Measurements from ENCODE around the gene POF1B.
A peak's percentile ranks its signal among the peaks of the same experiment; 100 is the strongest.

The POF1B gene

DNA sequence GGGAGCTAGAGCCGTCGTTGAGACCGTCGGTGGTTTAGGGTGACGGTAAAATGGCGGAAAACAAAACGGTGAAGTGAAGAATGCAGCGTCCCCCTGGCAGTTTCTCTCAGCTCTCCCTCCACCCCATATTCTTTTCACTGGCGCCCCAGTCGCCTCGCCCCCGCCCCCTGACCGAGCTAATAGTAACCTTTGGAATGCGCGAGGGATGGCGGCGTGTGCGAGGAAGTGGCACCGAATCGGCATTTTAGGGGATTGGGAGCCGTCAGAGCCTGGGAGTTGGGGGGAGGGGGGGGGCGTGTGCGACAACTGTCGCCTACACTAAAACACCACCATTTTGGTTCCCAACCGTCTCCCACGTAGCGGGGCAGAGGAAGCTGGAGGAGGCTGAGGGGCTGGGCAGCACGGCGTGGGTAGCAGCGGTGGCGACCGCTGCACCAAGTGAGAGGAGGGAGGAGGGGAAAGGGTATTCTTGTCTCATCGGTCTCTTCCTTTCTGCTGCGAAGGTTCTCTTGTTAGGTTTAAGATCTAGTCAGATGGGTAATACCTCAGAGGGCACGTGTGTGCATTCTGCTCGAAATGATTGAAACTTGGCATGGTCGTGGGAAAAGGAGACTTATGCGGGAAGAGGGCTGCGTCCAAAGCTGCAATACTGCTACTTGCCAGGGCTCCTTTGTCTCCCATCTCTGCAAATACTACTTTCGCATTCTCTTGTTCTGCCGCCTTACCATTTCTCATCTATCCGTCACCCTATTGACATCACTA is 134.8 kb downstream of the POF1B start:
- in situ Hi-C loops (cut with HindIII; ENCODE audit: low pct_ligation_motif_present, low sequenced_read_pairs) = no loop called here
- no peak for DNase-seq

DNA sequence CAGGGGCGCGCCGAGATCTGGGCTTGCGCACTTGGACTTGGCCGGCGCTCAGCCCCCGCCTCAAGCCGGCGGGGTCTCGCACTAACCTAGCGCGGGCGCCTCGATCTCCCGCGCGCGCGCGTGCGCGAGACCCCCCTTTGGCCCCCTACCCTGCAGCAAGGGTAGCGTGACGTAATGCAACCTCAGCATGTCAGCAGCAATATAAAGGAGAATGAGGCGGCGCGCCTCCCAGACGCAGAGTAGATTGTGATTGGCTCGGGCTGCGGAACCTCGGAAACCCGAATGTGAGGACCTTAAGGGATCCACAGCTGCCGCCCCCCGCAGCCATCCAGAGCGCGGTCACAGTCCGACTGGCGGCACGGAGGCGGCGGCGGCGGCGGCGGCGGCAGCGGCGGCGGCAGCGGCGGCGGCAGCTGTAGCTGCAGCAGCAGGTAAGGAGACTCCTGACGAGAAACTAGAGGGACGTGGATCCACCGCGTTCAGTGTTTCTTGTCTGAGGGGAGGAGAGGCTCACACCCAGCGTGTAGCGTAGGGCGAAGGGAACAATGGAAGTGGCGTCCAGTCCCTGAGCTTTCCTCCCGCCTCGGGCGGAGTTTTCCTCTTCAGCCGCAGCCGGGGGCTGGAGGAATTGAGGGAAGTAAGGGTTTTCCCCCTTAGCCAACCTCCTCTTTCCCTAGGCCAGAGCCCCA is 135.6 kb downstream of the POF1B start, which contains the start of the genes SATL1 and ZNF711:
Gene SATL1 (minus strand): TSS at position 19 of the 689 bp plus-strand sequence. CDS start 134,811 bp downstream, outside the sequence.
Gene ZNF711 (plus strand): TSS at position 231 of the 689 bp plus-strand sequence. CDS start 3,582 bp downstream, outside the sequence.
- no peaks in the 10 kb centered on the region for H3K36me3 ChIP-seq (replicated peaks)
- TF ChIP-seq, protein P1, sequence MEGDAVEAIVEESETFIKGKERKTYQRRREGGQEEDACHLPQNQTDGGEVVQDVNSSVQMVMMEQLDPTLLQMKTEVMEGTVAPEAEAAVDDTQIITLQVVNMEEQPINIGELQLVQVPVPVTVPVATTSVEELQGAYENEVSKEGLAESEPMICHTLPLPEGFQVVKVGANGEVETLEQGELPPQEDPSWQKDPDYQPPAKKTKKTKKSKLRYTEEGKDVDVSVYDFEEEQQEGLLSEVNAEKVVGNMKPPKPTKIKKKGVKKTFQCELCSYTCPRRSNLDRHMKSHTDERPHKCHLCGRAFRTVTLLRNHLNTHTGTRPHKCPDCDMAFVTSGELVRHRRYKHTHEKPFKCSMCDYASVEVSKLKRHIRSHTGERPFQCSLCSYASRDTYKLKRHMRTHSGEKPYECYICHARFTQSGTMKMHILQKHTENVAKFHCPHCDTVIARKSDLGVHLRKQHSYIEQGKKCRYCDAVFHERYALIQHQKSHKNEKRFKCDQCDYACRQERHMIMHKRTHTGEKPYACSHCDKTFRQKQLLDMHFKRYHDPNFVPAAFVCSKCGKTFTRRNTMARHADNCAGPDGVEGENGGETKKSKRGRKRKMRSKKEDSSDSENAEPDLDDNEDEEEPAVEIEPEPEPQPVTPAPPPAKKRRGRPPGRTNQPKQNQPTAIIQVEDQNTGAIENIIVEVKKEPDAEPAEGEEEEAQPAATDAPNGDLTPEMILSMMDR (IDR thresholded peaks at IDR 0.05; ENCODE audit: low read depth, low read length, missing control alignments) = no peak
- DNase-seq = peak; percentile 29
- in situ Hi-C loops (cut with HindIII; ENCODE audit: low pct_ligation_motif_present, low sequenced_read_pairs) = no loop called here
- peak within 1 kb of the TSS; percentile 69 for H3K4me3 ChIP-seq (ENCODE audit: low read depth, low read length)
- H3K27ac ChIP-seq = no peak within 1 kb of the TSS
- no peaks in the 10 kb centered on the region for H3K27me3 ChIP-seq (replicated peaks)

More for the DNA sequence above, 134.8 kb downstream of the POF1B start:
- Histone ChIP-seq H3K4me3 (ENCODE audit: low read depth, low read length) (peak overlapping the region; percentile 69), H3K27me3 (replicated peaks) (no peaks in the 10 kb centered on the region), H3K36me3 (replicated peaks) (no peaks in the 10 kb centered on the region), H3K27ac (no peak overlapping the region)
- TF ChIP-seq, protein P1 (IDR thresholded peaks at IDR 0.05; ENCODE audit: low read depth, low read length, missing control alignments) = no peak

DNA sequence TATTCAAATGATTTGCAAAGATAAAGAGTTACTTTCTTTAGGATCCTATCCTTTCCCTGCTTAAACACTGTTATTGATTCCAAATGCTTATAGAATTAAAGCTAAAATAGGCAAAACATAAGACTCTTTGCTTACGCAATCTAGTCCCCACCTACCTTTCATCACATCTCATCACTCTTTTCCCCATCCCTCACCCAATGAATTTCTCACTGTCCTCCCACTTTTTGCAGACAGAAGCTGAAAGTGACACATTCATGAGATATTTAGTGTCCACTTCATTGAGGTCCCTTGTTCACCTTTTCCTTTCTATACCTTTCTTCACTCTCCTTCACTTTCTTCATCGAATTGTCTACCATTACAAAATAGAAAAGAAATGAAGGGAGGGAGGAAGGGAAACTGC is 136.3 kb downstream of the POF1B start:
- Histone ChIP-seq H3K4me3 (ENCODE audit: low read depth, low read length) (no peak overlapping the region), H3K27ac (no peak overlapping the region), H3K36me3 (replicated peaks) (no peaks in the 10 kb centered on the region), H3K27me3 (replicated peaks) (no peaks in the 10 kb centered on the region)
- in situ Hi-C loops (cut with HindIII; ENCODE audit: low pct_ligation_motif_present, low sequenced_read_pairs) = no loop called here
- no peak for DNase-seq
- TF ChIP-seq, protein P1 (IDR thresholded peaks at IDR 0.05; ENCODE audit: low read depth, low read length, missing control alignments) = no peak
